ENCODE data around the gene DCDC2B. TPM values are rescaled to one million over a fixed set of nuclear protein-coding genes. Genes with fewer than 3 reads are reported as not detected.

Gene DCDC2B
- total and polyA plus RNA-seq, 2 of the 13 experiments (the other 11 are each of a cell fraction or from before 2014, with no cell fraction given): not detected

DNA sequence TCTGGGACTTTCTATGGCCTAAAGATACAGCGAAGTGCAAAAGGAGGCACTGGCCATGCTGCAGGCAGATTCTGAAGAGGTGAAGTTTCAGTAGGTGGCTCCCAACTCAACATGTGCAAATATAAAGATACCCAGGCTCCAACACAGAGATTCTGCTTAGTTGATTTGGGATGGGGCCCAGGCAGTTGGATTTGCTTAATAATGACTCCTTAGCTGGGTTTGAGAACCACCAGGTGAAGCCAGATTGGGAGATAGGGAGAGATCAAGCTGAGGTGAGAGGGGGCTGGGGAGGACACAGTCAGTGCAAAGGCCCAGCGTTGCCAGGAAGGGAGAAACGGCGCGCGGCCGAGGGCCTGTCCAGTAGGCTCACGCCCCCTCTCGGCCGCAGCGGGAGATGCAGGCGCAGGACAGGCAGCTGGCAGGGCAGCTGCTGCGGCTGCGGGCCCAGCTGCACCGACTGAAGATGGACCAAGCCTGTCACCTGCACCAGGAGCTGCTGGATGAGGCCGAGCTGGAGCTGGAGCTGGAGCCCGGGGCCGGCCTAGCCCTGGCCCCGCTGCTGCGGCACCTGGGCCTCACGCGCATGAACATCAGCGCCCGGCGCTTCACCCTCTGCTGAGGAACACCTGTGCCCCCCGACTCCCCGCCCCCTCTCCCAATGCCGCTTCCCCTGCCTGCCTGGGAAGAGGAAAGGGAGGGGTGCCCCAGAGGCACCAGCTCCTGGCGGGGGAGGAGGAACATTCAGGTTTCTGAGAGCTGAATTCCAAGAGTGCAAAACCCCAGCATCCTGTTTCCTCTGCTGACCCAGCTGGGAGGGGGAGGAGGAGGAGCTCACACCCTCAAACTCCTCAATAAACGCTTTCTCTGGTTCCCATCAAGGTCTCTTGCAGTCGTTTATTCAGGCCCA is 39.3 kb downstream of the DCDC2B start (continued):
- TF ChIP-seq ZNF713 (CRISPR knock-in tag; IDR thresholded peaks at IDR 0.05) (no peak), SOX6 (IDR thresholded peaks at IDR 0.05) (no peak), SOX6 (CRISPR knock-in tag; IDR thresholded peaks at IDR 0.05) (no peak; the same call in 1 of the 2 replicates), ZNF24 (IDR thresholded peaks at IDR 0.05) (no peak), ZNF746 (CRISPR knock-in tag; IDR thresholded peaks at IDR 0.05) (no peak), ZNF260 (CRISPR knock-in tag; IDR thresholded peaks at IDR 0.05; ENCODE audit: borderline replicate concordance, low read depth) (no peak), ZNF350 (CRISPR knock-in tag; IDR thresholded peaks at IDR 0.05; ENCODE audit: borderline replicate concordance, low read depth) (peak; percentile 55; the same call in 1 of the 2 replicates), ZNF816 (CRISPR knock-in tag; IDR thresholded peaks at IDR 0.05; ENCODE audit: borderline replicate concordance) (no peak), PRMT3 (CRISPR knock-in tag; IDR thresholded peaks at IDR 0.05; ENCODE audit: borderline replicate concordance, low read depth) (no peak), HOXA7 (CRISPR knock-in tag; IDR thresholded peaks at IDR 0.05) (no peak), SAFB2 (CRISPR knock-in tag; IDR thresholded peaks at IDR 0.05; ENCODE audit: borderline replicate concordance, low read depth) (no peak), ZFP90 (CRISPR knock-in tag; IDR thresholded peaks at IDR 0.05; ENCODE audit: borderline replicate concordance) (no peak), HNRNPUL1 (IDR thresholded peaks at IDR 0.05; ENCODE audit: low read depth, low read length) (no peak), GATAD2A (CRISPR knock-in tag; IDR thresholded peaks at IDR 0.05) (no peak), ZNF432 (CRISPR knock-in tag; IDR thresholded peaks at IDR 0.05; ENCODE audit: borderline replicate concordance) (no peak), ZNF17 (CRISPR knock-in tag; IDR thresholded peaks at IDR 0.05) (no peak), KDM1A (CRISPR knock-in tag; IDR thresholded peaks at IDR 0.05) (peak; percentile 95)
- TF ChIP-seq, protein P1, sequence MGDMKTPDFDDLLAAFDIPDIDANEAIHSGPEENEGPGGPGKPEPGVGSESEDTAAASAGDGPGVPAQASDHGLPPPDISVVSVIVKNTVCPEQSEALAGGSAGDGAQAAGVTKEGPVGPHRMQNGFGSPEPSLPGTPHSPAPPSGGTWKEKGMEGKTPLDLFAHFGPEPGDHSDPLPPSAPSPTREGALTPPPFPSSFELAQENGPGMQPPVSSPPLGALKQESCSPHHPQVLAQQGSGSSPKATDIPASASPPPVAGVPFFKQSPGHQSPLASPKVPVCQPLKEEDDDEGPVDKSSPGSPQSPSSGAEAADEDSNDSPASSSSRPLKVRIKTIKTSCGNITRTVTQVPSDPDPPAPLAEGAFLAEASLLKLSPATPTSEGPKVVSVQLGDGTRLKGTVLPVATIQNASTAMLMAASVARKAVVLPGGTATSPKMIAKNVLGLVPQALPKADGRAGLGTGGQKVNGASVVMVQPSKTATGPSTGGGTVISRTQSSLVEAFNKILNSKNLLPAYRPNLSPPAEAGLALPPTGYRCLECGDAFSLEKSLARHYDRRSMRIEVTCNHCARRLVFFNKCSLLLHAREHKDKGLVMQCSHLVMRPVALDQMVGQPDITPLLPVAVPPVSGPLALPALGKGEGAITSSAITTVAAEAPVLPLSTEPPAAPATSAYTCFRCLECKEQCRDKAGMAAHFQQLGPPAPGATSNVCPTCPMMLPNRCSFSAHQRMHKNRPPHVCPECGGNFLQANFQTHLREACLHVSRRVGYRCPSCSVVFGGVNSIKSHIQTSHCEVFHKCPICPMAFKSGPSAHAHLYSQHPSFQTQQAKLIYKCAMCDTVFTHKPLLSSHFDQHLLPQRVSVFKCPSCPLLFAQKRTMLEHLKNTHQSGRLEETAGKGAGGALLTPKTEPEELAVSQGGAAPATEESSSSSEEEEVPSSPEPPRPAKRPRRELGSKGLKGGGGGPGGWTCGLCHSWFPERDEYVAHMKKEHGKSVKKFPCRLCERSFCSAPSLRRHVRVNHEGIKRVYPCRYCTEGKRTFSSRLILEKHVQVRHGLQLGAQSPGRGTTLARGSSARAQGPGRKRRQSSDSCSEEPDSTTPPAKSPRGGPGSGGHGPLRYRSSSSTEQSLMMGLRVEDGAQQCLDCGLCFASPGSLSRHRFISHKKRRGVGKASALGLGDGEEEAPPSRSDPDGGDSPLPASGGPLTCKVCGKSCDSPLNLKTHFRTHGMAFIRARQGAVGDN (CRISPR knock-in tag; IDR thresholded peaks at IDR 0.05): peak; percentile 81
- TF ChIP-seq, protein P2, sequence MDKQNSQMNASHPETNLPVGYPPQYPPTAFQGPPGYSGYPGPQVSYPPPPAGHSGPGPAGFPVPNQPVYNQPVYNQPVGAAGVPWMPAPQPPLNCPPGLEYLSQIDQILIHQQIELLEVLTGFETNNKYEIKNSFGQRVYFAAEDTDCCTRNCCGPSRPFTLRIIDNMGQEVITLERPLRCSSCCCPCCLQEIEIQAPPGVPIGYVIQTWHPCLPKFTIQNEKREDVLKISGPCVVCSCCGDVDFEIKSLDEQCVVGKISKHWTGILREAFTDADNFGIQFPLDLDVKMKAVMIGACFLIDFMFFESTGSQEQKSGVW (CRISPR knock-in tag; IDR thresholded peaks at IDR 0.05; ENCODE audit: borderline replicate concordance): no peak
- TF ChIP-seq, protein P3, sequence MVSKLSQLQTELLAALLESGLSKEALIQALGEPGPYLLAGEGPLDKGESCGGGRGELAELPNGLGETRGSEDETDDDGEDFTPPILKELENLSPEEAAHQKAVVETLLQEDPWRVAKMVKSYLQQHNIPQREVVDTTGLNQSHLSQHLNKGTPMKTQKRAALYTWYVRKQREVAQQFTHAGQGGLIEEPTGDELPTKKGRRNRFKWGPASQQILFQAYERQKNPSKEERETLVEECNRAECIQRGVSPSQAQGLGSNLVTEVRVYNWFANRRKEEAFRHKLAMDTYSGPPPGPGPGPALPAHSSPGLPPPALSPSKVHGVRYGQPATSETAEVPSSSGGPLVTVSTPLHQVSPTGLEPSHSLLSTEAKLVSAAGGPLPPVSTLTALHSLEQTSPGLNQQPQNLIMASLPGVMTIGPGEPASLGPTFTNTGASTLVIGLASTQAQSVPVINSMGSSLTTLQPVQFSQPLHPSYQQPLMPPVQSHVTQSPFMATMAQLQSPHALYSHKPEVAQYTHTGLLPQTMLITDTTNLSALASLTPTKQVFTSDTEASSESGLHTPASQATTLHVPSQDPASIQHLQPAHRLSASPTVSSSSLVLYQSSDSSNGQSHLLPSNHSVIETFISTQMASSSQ (IDR thresholded peaks at IDR 0.05; ENCODE audit: low read depth): no peak
- TF ChIP-seq, protein P3 (CRISPR knock-in tag; IDR thresholded peaks at IDR 0.05; ENCODE audit: borderline replicate concordance): no peak
